Measurements from ENCODE around the gene SPRY2.

DNA sequence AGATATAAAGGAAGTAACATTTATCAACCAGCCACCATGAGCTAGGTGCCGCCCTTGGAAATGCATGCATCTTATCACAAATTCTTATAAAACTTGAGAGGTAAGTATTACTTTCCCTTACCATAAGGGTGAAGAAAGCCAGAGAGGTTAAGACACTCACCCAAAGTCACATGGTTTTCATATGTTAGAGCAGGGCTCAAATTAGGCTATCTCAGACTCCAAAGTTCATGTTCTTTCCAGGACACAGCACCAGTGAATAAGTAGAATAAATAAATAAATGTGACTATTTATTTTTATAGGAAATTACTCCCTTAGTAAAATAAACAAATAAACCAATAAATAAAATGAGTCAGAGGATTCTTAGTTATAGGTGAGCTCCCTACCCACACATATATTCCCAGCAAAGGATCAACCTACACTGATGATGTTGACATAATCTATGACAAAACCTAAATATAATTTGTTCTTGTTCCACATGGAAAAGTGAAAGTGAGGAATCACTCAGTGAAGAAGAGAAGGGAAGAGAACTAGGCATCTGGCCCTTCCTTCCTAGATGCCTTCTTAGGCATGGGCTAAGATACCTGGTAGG, 27.2 kb downstream of the SPRY2 start:
- TF ChIP-seq POLR2A (IDR thresholded peaks at IDR 0.05) (no peak), CTCF (IDR thresholded peaks at IDR 0.05) (no peak), POLR2AphosphoS5 (IDR thresholded peaks at IDR 0.05; ENCODE audit: insufficient read depth in 1 of 2, low read depth in 1 of 2) (no peak)

Measured in vagina (tissue), 2 donors.